HG03060 (cell line): ENCODE data around the gene UMODL1.

Source experiments
- ATAC-seq: cut with Tn5 transposase; IDR thresholded peaks from one replicate; pipeline ENCODE4 v1.9.1; 2021; ENCODE audit warnings: low read depth, moderate number of reproducible peaks; ENCODE audit not compliant: unreplicated experiment

The UMODL1 gene

GRCh38 chr21:42038393-42038792 is 32.7 kb upstream of the UMODL1 start:
- no peak for ATAC-seq

- no peak for ATAC-seq
These were observed 32.2 kb upstream of the UMODL1 start for GRCh38 chr21:42038826-42039425.

GRCh38 chr21:42039470-42039901 is 31.6 kb upstream of the UMODL1 start:
- ATAC-seq, result no peak

- no peak for ATAC-seq
These were observed 31.2 kb upstream of the UMODL1 start for GRCh38 chr21:42039911-42040351.

- no peak for ATAC-seq
These were observed 30.5 kb upstream of the UMODL1 start for GRCh38 chr21:42040411-42041180.

GRCh38 chr21:42041246-42041645 is 29.9 kb upstream of the UMODL1 start:
- ATAC-seq, result no peak

GRCh38 chr21:42041711-42042110 is 29.4 kb upstream of the UMODL1 start:
- no peak for ATAC-seq

GRCh38 chr21:42042651-42043050 is 28.5 kb upstream of the UMODL1 start:
- ATAC-seq, result no peak

- ATAC-seq, result no peak
These were observed 27.8 kb upstream of the UMODL1 start for GRCh38 chr21:42043201-42043895.

GRCh38 chr21:42043961-42044360 is 27.2 kb upstream of the UMODL1 start:
- ATAC-seq, result no peak

- ATAC-seq, result no peak
These were observed 26.1 kb upstream of the UMODL1 start for GRCh38 chr21:42044871-42045495.

GRCh38 chr21:42047821-42048613 is 23.1 kb upstream of the UMODL1 start:
- ATAC-seq, result no peak

- no peak for ATAC-seq
These were observed 22.1 kb upstream of the UMODL1 start for GRCh38 chr21:42048870-42049577.

- no peak for ATAC-seq
These were observed 21.3 kb upstream of the UMODL1 start for GRCh38 chr21:42049578-42050430.

GRCh38 chr21:42051788-42052187 is 19.3 kb upstream of the UMODL1 start:
- no peak for ATAC-seq

- ATAC-seq, result no peak
These were observed 15.7 kb upstream of the UMODL1 start for GRCh38 chr21:42055425-42055824.

GRCh38 chr21:42056468-42056867 is 14.6 kb upstream of the UMODL1 start:
- no peak for ATAC-seq

GRCh38 chr21:42056996-42057689 is 14.0 kb upstream of the UMODL1 start:
- no peak for ATAC-seq
